NCI-H1417 (cell line): ENCODE data around the gene MON2.
A peak's percentile ranks its signal among the peaks of the same experiment; 100 is the strongest.
"Not testable (repeated sequence)": the region's sequence is repeated elsewhere in the genome, so short reads cannot be mapped to it uniquely, and the experiment has no call there.

ENCODE experiments used
- DNase-seq, 3 experiments: peaks; one replicate each; lab custom pipeline; 2025; lab: John Stamatoyannopoulos, UW

Gene MON2

DNA sequence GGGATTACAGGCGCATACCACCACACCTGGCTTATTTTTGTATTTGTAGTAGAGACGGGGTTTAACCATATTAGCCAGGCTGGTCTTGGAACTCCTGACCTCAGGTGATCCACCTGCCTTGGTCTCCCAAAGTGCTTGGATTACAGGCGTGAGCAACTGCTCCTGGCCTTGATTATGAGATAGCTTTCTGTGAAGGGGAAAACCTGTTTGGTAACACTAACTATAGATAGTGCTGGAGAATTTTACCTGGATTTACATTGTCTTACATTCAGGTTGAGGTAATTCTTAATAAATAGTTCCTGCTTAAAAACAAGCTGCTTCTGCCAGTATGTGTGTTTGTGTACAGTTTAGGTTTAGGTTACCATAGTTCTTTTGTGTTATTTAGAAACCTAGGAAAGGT lies 77.1 kb downstream of the MON2 start:
- no peak for DNase-seq

DNA sequence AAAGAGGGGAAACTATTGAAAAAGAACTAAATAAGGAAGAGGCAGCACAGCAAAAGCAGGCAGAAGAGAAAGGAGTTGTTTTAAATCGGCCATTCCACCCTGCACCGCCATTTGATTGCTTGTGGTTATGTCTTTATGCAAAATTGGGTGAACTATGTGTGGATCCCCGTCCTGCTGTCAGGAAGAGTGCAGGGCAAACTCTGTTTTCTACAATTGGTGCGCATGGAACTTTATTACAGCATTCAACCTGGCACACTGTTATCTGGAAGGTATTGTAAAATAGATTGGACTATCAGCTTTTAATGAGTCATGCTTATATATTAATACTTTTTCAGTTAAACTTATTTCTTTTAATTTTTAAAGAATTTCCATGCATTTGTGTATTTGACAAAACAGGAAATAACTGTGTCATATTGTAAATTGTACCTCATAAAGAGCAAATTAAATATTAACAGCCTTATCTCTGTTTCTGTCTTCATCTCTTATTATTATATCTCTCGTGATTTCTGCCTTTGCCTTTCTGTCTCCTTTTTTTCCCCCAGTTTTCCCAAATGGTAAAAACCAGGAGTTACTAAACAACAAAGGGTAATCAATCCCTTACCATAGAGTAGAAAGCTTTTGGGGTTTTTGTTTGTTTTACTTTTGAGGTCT lies 86.4 kb downstream of the MON2 start:
- DNase-seq = no peak

DNA sequence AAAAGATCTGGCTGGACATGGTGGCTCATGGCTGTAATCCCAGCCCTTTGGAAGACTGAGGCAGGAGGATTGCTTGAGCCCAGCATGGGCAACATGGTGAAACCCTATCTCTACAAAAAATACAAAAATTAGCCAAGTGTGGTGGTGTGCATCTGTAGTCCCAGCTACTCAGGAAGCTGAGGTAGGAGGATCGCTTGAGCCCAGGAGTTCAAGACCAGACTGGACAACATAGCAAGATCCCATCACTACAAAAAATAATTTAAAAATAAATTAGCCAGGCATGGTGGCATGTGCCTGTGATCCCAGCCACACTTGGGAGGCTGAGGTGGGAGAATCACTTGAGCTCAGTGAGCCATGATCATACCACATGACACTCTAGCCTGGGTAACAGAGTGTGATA lies 92.7 kb downstream of the MON2 start:
- not testable (repeated sequence) for DNase-seq

DNA sequence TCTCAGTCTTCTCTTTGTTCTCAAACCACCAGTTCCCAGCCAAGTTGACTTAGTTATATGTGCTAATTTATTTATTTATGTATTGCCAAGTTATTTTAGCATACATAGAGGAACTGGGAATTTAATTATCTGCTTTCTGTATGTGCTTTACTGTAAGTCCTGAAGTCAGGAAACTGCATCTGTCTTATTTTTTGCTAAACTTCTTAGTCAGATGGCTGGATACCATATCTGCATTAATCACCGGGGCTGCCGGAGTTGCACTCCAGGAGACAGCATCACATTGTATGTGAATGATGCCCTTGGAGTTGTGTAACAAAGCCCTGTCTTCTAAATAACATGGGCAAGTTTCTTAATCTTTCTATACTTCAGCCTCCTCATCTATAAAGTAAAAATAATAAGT lies 96.2 kb downstream of the MON2 start:
- DNase-seq = no peak

DNA sequence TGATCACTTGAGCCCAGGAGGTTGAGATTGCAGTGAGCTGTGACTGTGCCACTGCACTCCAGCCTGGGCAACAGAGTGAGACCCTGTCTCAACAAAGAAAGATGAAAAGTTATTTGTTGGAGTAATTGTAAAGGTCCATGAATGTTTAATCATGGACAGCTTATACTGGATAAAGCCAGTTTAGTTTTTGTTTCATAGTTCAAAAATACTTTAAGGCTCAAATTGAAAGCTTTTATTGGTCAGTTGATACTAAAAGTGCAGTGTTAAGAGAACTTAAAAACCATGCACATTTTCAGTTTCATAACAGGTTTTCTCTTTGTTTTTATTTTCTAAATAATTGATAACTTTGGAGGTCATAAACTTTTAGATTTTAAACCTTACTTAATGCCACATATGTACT lies 108.4 kb downstream of the MON2 start:
- no peak for DNase-seq

DNA sequence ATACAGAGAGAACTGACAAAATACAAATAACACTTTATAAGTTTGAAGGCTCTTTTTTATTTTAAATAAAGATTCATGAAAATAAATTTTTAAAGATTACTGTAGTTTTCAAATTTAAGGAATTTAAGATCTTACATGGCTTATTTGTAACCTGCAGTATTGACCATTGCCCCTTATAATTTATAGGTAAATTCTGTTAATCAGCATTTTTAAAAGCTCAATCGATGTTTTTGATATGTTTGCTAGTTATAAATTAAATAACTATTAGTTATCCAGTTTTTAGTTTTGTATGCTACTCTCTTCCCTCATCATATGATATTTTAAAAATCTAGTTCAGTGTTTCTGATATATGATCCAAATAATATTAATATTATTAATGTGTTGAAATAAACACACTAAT lies 109.9 kb downstream of the MON2 start:
- no peak for DNase-seq

DNA sequence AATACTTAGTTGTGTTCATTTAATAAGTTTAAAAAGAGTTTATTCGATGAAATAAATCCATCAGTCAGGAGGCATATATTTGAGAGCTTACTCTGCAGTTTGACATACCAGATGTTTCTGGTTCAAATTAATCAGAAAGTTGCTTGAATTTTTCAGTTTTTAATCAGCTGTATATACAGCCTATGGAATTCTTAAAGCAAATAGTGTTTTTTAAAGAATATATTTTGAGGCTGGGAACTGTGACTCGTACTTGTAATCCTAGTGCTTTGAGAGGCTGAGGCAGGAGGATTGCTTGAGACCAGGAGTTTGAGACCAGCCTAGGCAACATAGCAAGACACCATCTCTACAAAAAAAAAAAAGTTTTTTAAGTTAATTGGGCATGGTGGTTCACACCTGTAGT lies 112.1 kb downstream of the MON2 start:
- no peak for DNase-seq

DNA sequence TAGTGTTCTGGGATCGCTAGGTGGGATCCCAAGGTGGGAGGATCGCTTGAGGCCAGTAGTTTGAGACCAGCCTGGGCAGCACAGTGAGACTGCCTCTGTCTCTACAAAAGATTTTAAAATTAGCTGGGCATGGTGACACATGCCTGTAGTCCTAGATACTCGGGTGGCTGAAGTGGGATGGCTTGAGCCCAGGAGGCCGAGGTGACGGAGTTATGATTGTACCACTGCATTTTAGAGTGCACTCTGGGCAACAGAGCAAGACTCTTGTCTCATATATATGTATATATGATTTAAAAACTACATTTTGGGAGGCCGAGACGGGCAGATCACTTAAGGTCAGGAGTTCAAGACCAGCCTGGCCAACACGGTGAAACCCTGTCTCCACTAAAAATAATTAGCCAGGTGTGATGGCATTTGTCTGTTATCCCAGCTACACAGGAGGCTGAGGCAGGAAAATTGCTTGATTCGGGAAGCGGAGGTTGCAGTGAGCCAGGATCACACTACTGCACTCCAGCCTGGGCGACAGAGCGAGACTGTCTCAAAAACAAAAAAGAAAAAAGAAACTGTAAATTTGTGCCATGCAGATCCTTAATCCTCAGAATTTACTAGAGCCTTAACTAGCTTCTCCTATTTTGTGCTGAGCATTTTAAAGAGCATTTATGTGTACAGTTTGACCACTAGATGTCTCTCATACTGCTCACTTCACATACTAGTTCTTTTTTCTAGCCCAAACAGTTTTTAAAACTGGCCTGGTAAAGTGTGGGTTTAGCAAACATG lies 114.8 kb downstream of the MON2 start:
- DNase-seq = peak; percentile 11 to 74 (median 56)

DNA sequence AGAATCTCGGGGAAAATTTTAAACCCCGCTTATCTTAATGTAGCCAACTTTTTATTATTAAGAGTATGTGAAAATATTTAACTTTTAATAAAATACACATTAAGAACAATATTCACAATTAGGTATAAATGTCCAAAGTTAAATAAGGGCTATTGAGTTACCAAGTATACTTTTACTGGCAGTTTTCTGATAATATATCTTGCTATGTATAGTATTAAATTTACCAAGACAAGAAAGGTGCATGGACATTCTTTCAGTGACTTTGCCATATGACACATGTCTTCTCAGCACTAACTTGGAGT lies 115.4 kb downstream of the MON2 start:
- no peak for DNase-seq

DNA sequence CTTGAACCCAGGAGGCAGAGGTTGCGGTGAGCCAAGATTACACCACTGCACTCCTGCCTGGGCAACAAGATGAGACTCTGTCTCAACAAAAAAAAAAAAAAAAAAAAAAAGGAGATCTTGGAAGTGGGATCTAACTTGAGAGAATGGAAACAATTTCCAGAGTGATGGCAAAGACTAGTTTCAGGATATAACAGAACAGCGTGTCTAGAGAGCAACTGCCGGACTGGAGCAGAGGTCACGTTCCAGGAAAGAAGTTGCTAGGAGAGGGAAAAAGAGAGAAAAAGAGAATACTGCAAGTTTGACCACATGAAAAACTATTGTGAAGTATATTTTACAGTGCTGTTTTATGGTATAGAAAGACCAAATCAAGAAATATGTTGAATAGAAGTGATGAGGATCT lies 118.0 kb downstream of the MON2 start:
- DNase-seq = no peak

DNA sequence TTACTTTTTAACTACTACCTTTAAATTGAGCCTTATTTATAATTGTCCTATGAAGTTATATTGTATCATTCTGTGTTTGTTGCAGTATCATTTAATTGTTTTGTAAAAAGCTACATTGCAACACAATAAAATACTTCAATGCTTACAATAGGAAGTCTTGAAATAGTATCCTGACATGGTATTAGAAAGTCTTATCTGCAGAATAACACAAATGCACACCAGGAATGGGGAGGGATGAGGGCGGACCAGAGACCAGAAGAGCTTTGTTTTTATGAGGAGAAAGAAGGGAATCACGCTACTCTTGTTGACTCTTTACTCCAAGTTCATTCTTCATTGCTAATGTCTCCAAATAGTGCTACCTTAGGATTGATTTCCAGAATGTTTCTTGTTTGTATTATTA lies 120.2 kb downstream of the MON2 start:
- DNase-seq = no peak

DNA sequence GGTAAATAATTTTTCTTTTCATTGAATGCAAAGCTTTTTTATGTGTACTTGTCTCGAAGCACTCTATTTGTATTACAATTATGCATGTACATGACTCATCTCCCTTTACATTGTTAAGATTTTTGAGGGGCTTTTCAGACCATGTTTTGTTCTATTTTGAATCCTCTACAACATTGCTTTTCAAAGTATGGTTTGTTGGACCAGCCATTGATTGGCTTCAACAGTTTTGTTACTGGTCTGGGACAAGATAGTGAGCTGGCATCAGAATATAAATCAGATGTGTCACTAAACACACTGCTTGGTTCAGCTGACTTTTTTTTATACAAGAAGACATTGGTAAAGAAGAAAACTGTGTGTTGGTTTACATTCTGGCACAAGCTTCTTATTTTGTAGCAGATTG lies 122.3 kb downstream of the MON2 start:
- peak in 1 of 3 experiments; percentile 24 for DNase-seq

DNA sequence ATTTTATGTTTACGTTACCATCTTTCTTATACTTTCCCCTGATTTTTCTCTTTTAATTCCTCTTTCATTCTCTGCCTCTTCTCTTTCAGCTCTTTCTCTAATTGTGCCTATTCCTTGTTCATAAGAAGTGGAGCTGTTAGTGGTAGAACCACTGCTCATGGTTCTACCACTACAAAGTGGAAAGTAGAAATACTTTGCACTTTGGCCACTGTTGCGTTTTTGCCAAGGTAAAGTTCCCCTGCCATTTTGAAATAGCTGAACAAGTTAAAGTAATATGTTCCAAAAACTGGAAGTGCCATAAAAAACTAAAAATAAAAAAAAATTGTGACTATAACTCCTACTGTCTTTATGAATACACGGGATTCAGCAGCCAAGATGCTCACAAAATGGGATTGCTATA lies 130.6 kb downstream of the MON2 start:
- DNase-seq = no peak

DNA sequence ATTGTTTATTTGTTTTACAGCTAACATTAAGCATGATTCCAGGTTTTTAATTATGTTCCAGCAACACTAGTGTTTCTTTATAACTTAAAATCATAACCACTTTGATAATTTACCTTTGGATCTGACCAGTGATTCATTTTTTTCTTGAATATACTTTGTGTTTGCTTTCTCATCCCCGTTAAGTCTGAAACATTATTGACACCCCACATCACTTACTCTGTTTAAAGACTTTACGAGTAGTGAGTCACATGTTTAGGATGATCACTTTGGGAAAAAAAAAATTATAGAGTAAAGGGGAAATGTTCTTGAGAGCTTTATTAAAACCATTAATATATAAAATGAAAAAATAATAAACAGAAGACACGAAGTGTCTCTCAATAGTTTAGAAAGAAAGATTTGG lies 132.2 kb downstream of the MON2 start:
- DNase-seq = no peak

DNA sequence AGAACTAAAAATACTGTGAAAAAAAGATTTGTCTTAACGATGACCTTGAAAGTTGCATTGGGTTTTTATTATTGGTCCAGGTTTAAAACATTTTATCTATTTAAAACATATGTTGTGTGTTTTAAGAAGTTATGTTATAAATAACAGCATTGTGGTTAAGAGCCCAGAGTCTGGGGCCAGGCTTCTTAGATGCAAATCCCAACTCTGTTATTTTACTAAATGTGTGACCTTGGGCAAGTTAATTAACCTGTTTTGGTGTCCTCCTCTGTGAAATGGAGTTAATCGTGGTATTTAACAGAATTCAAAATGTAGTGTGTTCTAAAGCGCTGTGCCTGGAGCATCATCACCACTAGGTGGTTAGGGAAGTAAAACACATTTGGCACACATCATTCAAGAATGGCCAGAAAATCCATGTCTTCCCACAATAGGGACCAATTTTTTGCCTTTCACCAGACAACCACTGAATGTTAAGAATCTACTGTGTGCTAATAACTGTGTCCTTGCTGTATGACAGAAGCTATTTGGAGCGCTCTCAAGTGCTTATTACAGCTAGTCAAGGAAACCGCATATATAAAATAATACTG lies 133.3 kb downstream of the MON2 start:
- peak in 1 of 3 experiments; percentile 29 for DNase-seq

DNA sequence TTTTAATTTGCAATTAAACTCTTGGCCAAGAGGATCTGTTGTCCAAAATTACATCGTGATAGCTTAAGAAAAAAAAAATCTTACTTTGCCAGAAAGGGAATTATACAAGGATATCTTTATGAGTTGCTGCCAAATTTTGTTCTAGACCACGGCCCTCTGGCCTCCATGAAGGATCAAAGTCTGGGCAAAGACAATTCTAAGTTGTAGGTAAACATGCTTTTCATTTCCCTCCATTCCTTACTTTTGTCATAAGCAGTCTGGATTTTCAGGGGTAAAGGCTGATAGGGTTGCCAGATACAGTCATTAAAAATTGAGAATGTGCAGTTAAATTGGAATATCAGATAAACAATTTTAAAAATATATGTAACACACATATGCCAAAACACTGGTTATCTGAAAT lies 135.1 kb downstream of the MON2 start:
- DNase-seq = peak in 2 of 3 experiments; percentile 46 to 82

DNA sequence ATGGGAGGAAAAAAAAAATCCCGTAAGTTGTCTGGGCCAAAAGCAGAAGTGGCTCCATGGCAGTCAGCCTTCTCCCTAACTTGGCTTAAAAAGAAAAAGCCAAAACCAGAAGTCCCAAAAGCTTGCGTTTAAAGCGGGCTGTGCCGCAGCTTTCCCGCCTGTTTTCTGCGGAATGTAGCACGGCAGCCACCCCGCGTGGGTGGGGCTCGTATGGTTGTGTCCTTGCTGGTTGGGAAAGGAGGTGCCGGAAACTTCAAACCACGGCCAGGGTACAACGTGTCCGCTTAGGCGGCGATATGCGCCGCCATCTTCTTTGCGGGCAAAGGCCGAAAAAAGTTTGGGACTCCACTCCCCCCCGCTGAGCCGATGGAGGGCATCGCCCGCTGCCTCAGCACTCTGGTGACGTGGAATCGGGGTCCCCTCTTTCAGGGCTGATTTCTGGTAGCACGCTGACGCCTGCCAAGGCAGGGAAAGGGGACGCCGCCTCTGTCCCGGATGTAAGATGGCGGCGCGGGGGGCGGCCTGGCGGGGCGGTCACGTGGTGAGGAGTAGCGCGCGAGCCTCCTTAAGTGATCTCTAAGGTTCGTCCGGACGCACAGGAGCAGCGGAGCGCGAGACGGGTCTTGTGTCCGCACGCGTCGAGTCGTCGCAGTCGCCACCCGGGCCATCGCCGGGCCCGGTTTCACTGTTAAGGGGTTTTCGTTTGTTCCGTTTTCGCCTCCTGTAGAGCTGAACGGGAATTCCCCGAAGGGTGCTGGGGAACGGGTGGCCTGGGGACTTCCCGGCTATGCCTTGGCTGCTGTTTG lies 135.8 kb downstream of the MON2 start:
- DNase-seq = peak; percentile 96 to 99 (median 99)

DNA sequence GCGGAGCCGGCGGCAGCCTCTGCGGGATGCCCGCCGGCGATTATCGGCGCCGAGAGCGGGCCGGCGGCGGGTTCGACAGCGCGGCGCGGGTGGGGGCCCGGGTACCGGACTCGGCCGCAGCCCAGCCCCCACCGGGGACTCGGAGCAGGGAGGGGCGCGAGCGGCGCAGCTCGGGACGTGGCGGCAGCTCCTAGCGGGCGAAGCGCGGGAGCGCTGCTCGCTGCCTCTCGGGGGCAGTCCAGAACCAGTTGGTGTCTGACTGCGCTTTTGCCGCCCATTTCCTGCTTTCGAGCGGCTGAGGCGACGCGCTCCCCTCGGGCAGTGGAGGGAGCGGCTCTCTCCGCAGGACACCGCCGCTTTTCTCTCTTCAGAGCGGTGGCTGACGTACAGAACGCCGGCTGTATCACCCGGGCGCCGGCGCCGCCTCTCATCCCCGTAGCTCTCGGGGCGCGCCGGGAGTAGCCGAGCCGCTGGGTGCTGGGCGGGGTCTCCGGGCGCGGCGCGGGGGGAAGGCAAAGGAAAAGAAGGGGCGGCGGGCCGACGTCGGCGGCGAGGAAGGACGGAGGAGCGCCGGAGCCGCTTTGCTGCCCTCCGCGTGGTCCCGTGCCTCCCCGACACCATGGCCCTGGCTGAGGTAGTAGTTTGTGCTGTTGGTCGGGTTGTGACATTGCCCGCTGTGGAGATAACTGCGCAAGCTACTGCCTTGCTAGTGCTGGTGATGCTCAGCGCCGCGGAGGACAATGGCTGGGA lies 136.6 kb downstream of the MON2 start:
- DNase-seq = peak; percentile 92 to 98 (median 96)

DNA sequence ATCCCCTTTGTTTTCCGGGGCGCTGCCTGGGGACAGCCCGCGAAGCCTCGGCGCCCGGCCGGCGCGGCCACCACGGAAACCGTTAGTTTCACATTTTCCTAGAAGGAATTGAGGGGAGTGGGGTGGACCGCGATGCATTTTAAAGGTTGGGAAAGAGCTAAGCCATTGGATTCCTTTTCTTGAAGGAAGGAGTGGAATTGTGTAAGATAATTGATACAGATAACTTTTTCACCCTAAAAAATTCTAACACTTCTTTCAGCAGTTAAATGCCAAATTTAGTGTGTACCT lies 137.1 kb downstream of the MON2 start:
- DNase-seq = no peak

DNA sequence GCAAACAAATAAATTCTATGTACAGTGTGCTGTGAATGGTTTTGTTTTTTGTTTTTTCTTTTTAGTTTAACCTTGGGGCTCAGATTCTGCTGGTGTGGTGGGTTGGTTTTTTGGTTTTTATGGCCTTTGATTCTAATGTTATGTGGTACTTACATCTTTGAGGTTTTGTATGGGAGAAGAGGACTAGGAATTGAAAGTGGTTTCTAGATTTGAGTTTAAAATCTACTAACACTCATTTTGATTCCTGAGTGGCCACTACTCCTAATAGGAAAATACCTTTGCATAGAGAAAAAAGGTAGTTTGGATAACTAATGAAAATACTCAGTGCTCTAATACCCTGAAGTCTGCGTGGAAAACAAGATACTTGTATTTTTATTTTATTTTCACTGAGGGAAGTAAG lies 137.7 kb downstream of the MON2 start:
- no peak for DNase-seq

DNA sequence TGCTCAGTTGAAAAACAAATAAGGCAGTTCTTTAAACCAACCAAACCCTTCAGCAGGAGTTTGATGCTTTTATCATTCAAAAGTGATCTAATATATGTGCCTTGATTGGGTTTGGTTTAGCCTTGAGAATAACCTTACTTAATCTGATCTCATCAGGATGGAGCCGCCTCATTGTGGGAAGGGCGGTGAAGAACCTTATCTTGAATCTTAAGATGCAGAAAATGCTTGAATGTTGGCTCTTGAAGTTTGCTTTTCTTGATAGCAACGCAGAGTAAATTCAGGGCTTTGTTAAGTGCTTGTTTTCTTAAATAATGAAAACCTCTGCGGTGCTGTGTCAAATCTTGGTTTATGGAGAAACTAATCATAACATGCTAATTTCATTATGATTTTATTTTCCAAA lies 138.2 kb downstream of the MON2 start:
- peak in 1 of 3 experiments; percentile 57 for DNase-seq

DNA sequence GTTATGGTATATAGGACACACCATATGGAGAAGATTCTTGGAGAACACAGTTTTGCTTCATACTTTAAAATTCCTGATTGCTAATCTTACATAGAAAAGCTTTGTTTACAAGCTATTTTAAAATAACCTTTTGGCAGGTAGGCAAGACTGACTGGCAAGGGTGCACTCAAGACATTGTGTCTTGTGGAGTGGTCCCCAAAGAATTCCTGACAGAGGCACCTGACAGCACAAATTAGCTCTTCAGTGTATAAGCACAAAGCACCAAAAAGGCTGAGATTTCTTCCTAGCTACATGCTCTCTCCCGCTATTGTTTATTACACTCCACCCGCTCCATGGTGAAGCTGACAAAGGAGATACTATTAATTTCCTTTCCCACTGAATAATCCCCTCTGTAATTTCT lies 139.4 kb downstream of the MON2 start:
- DNase-seq = peak in 2 of 3 experiments; percentile 72 to 80
